ENCODE results near the gene RIIAD1. TPM values are rescaled to one million over a fixed set of nuclear protein-coding genes. Genes with fewer than 3 reads are reported as not detected.

Gene RIIAD1
- total RNA-seq, 1 experiment from 2014 or later, result 0.12 TPM

DNA sequence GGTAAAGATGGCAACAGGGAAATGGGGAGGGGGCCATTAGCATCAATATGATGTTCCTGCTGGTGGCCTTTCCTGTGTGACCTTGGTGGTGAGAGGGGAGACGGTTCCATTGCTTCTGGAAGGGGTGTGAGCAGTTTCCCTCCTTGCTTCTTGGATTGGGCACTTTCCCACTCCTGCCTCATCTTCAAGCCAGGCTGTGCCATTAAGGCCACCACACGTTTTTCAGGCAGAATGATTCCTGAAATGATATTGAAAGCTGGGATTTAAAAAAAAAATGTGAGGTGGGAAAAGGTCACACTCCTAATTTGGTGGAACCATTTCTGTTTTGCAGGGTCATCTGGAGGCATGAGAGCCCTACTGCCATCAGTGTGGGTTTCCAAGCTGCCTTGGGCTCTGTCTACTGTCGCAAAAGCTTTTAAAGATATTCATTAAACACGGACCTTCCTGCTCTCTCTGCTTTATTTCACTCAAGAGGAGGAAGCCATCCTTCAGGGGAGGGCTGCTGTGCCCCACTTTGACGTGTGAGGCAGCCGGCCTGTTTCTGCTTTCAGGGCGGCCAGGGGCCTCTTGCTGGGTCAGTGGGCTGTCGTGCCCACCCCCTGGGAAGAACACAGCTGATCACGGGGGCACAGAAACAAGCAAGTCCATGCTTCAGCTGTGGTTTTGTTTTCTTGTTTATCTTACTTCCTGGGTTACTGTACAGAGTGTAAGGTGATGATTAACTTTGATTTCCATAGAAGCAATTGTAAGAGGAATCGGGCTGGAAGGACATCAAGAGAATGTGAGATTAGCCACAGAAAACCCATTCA lies 8.0 kb downstream of the RIIAD1 start:
- ATAC-seq, result no peak
- H3K9me3 ChIP-seq (ENCODE audit: control insufficient read depth in 1 of 2, insufficient read depth in 1 of 2, low read depth in 1 of 2, low read length in 2 of 2), result no peaks in the 10 kb centered on the region
- no peak overlapping the region for H3K4me2 ChIP-seq (ENCODE audit: low read length)
- CTCF ChIA-PET, result no interaction called here
- DNase-seq (ENCODE audit: low read depth, low spot score), result no peak
- TF ChIP-seq POLR2A (IDR thresholded peaks at IDR 0.05; ENCODE audit: borderline replicate concordance, extremely low read depth, insufficient read depth, insufficient read length) (no peak), ZFX (IDR thresholded peaks at IDR 0.05) (no peak), ELF1 (IDR thresholded peaks at IDR 0.05; ENCODE audit: borderline replicate concordance, low read depth) (no peak), CBX3 (IDR thresholded peaks at IDR 0.05; ENCODE audit: low read depth) (no peak), REST (IDR thresholded peaks at IDR 0.05; ENCODE audit: low read depth) (no peak), ZNF274 (IDR thresholded peaks at IDR 0.05; ENCODE audit: low read depth, low read length) (no peak), EZH2phosphoT487 (IDR thresholded peaks at IDR 0.05; ENCODE audit: borderline replicate concordance) (no peak), JUND (IDR thresholded peaks at IDR 0.05) (no peak), SIN3A (IDR thresholded peaks at IDR 0.05; ENCODE audit: low read depth) (no peak), SP1 (IDR thresholded peaks at IDR 0.05; ENCODE audit: low read depth) (no peak), POLR2AphosphoS5 (IDR thresholded peaks at IDR 0.05; ENCODE audit: low read depth, low read length) (no peak), ATF3 (IDR thresholded peaks at IDR 0.05) (no peak), CTCF (IDR thresholded peaks at IDR 0.05 in 2 of 3, conservative IDR thresholded peaks at IDR 0.05 in 1 of 3; ENCODE audit: borderline replicate concordance in 1 of 3, insufficient read depth in 1 of 3, low read depth in 2 of 3, low read length in 2 of 3) (no peak), EZH2 (IDR thresholded peaks at IDR 0.05) (no peak), EGR1 (IDR thresholded peaks at IDR 0.05; ENCODE audit: low read depth) (no peak), FOSL1 (IDR thresholded peaks at IDR 0.05; ENCODE audit: low read depth) (no peak), SRF (IDR thresholded peaks at IDR 0.05; ENCODE audit: low read depth) (no peak), TCF7L2 (IDR thresholded peaks at IDR 0.05; ENCODE audit: borderline replicate concordance, extremely low read depth, insufficient read depth, insufficient read length) (no peak)
- RAD21 ChIA-PET (ENCODE audit: low non-redundant PET in 1 of 2, low total read pairs in 2 of 2, uncharacterized antibody in 2 of 2, unreplicated experiment in 2 of 2), result no interaction called here
- H3K27me3 ChIP-seq (ENCODE audit: insufficient read depth, low read length), result no peaks in the 10 kb centered on the region
- H3K36me3 ChIP-seq (ENCODE audit: control insufficient read depth in 1 of 2, insufficient read depth in 2 of 2, low read length in 2 of 2), result no peaks in the 10 kb centered on the region
- no peaks in the 10 kb centered on the region for H3K79me2 ChIP-seq (ENCODE audit: insufficient read depth, low read length)
- no TSS peak for BruUV-seq (replicated peaks)
- intact Hi-C loops (cut with micrococcal nuclease), result no loop called here
- H4K20me1 ChIP-seq (ENCODE audit: insufficient read depth), result no peaks in the 10 kb centered on the region
- no peak overlapping the region for H3K27ac ChIP-seq (ENCODE audit: low read depth, low read length)
- no peaks in the 10 kb centered on the region for H3K9me2 ChIP-seq (ENCODE audit: insufficient read depth)
- POLR2A ChIA-PET, result interaction anchor here (0.6 kb wide), 1 partner anchor 190 kb away, joined by 3 read pairs; no protein-coding TSS in a partner anchor
- no peak overlapping the region for H2AFZ ChIP-seq (ENCODE audit: low read depth, low read length, poor library complexity, severe bottlenecking)
- H3K4me1 ChIP-seq (ENCODE audit: control insufficient read depth in 1 of 2, insufficient read depth in 2 of 2, low read length in 2 of 2), result no peaks in the 10 kb centered on the region
- no peak overlapping the region for H3K4me3 ChIP-seq (replicated peaks in 1 of 2; ENCODE audit: low read depth in 1 of 2, low read length in 2 of 2)
- no peak overlapping the region for H3K9ac ChIP-seq (ENCODE audit: low read length)
